ENCODE data around the gene PACRGL.
A peak's percentile ranks its signal among the peaks of the same experiment; 100 is the strongest.
"Not testable (repeated sequence)": the region's sequence is repeated elsewhere in the genome, so short reads cannot be mapped to it uniquely, and the experiment has no call there.

The PACRGL gene

GRCh38 chr4:20711335-20711734, 11.1 kb downstream of the PACRGL start:
- intact Hi-C loops (cut with DNase I): no loop called here
- no peak for DNase-seq

DNA sequence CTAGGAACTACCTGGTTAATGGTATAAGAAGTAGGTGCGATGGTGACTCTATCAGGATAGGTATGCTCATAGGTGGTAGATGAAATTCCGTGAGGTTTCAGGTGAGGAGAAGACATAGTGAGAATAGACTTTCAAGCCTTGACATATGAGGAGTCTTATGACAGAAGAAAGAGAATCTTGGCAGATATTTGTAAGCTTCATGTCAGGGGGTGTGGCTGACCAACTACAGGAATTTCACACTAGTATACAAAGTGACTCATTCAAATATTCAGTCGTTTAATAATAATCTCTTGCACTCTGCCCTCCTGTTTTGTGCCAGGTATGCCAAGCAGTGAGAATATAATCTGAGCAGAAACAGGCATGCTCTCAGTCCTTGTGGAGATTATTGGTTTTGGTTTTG, 22.8 kb downstream of the PACRGL start:
- intact Hi-C loops (cut with DNase I): no loop called here

GRCh38 chr4:20723463-20723862, 23.2 kb downstream of the PACRGL start:
- no peak for DNase-seq

More for the DNA sequence above, 22.8 kb downstream of the PACRGL start:
- no peak for DNase-seq

GRCh38 chr4:20724915-20725314, 24.7 kb downstream of the PACRGL start:
- DNase-seq: no peak
- intact Hi-C loops (cut with DNase I): no loop called here

More at GRCh38 chr4:20723463-20723862, 23.2 kb downstream of the PACRGL start:
- intact Hi-C loops (cut with DNase I): no loop called here

DNA sequence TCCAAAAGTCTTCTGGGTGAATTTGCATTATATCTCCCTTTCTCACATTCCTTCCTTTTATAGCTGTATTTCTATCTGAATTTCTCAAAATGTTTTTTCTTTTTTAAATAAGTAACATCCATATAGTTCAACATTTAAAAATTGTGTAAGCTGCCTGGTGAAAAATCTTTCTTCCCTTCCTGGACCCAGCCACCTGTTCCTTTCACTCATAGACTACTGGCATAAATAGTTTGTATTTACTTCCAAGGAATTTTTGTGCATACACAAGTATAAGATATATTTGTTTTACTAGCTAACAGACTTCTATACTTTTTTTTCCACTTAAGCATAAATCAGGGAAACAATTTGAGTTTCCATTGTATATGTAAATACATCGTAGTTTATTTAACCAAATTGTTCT, 35.7 kb downstream of the PACRGL start:
- no peak for DNase-seq
- intact Hi-C loops (cut with DNase I): no loop called here

DNA sequence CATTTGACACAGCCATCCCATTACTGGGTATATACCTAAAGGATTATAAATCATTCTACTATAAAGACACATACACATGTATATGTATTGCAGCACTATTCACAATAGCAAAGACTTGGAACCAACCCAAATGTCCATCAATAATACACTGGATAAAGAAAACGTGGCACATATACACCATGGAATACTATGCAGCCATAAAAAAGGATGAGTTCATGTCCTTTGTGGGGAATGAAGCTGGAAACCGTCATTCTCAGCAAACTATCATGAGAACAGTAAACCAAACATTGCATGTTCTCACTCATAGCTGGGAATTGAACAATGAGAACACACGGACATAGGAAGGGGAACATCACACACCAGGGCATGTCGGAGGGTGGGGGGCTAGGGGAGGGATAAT, 45.7 kb downstream of the PACRGL start:
- DNase-seq; intact Hi-C loops (cut with DNase I): not testable (repeated sequence)

DNA sequence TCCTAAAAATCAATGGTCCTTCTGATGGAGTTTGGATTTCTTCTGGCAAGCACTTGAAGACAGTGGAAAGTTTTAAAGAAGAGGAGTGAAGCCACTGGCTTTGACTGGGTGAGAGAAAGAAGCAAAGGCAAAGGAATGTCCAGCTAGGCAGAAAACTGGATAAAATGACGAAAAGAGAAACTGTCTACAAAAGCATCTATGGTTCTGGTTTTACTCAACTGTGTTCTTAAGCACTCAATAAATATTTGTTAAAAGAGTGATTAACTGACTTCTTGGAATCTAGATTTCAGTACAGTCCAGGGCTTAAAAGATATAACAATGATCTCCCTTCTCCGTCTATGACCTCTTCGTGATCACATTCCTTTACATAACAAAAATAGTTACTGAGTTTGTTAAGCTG, 52.4 kb downstream of the PACRGL start:
- intact Hi-C loops (cut with DNase I): no loop called here

DNA sequence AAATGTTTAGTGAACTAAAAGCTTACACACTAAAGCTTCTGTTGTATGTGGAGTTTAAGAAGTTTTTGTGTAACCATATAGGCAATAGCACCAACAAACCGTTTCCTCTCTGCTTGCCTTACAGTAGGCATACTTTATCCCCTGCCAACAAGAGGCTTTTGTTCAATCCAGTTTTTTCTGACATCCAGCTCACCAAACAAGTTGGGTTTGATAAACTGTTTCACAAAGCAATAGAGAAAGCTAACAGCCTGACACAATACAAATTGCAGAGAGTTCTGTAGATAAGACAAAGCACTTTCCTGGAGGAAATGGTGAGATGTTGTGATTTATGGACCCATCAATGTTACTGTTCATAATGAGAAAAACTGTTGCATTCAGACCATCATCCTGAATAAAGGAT, 53.8 kb downstream of the PACRGL start:
- no peak for DNase-seq
- intact Hi-C loops (cut with DNase I): no loop called here

More for the DNA sequence above, 52.4 kb downstream of the PACRGL start:
- no peak for DNase-seq

GRCh38 chr4:20760053-20760452, 59.8 kb downstream of the PACRGL start:
- intact Hi-C loops (cut with DNase I): no loop called here
- no peak for DNase-seq

DNA sequence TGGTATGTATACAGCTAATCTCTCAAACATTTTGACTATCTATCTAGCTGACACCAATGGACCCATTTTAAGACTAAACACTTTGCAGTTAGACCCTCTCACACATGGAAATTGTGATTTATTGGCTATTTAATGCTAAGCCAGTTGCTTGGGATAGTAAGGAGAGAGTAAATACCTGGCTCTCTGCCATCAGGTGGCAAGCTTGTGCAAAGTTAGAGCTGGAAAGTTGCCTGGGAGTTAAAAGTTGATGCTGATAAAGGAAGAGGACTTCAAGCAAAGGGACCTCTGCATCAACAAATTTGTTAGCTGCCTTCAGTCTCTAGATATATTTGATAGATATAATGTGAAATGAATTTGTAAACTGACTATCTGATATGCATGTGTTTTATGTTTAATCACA, 61.1 kb downstream of the PACRGL start:
- DNase-seq: no peak
- intact Hi-C loops (cut with DNase I): no loop called here

DNA sequence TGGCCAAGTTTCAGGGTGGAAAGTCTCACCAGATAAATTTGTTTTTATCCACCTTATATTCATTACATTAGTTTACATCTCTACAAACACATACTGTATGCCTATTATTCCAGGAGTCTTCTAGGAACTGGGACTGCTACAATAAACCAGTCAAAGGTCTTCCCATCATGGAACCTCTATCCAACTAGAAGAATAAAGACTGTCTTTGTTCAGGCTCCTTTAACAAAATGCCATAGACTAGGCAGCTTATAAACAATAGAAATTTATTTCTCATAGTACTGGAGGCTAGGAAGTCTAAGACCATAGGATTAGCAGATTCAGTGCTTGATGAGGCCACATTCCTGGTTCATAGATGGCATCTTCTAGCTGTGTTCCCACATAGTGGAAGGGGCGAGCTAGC, 61.6 kb downstream of the PACRGL start:
- DNase-seq: no peak
- intact Hi-C loops (cut with DNase I): no loop called here

DNA sequence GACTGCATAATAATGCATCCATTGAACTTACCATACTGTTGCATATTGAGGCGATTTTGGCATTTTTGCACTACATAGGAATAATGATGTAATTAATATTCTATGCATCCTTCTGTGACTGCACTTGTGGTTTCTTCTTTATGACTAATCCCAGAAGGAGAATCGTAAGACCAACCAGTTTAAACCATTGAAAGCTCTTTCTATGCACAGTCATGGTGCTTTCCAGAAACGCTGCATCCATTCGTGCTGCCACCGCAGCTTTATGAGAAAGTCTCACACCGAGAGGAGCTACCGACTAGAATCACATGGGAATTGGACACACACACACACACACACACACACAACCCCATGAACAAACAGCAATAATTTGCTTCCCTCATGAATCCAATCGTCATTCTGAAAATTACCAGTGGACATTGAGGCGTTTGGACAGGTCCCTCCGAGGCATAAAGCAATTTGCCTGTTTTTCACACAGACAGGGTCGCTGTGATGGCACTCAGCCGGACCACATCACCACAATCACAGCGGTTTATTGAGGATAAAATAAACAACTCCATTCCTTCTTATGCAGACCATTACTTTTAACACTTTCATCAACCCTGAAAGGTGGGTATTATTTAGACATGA, 64.2 kb downstream of the PACRGL start:
- DNase-seq: no peak
- intact Hi-C loops (cut with DNase I): no loop called here

DNA sequence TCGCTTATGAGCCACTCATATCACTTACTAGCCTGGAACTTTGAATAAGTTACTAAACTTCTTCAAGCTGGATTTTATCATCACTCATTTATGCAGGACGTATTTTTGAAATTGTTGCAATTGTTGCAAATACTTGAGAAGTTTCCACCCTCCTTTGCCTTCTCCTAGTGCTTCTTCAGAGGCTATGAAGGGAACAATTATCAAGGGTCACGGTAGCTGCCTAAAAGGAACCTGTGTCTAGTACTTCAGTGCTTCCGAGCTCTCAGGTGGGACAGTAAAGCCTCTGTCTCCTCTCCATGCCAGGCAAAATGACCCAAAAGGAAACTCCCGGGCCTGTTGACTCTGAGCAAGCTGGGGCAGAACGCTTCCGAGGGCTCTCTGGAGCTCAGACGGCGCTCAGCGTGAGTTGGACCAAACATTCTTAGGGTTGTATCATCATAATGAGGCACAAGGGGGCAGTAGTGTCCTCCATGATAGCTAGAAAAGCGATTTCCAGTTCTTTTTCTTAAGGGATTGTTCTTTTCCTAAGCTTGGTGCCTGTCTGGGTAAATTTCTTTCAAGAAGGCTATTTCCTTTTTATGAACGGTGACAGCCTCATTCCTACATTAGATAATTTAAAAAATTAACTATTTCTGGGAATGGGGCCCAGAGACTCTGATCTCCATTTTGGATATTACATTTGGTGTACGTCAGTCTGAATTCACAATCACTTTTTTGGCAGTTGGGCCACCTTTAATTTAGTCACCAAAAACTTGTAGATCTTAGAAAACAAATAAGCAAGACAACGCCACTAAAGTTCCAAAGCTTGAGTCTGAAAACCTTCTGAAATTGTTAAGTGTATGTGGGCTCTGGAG, 73.1 kb downstream of the PACRGL start:
- peak in 8 of 10 donors; percentile 13 to 85 (median 44) for DNase-seq
- intact Hi-C loops (cut with DNase I): loop anchor here (2.0 to 10.0 kb wide), 2 partner anchors 351 to 695 kb away; no protein-coding TSS in a partner anchor

DNA sequence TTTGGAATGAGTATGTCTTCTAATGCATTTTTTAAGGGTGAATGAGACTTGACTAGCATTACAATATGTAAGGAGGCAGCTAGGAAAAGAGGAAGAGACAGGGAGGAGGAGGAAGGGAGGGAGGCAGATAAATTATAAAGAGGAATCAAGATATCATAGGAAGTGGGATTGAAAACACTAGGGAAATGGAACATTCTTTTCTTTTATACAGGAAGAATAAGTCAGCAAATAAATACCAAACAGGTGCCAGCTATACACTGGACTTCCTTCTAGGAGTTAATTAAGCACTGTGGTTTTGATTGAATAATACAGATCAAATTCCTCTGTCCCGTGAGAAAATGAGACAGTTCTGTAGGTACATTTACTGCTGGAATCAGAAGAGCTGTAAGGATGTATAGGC, 78.6 kb downstream of the PACRGL start:
- no peak for DNase-seq
- intact Hi-C loops (cut with DNase I): loop anchor here (10.0 kb wide), 1 partner anchor 346 kb away; no protein-coding TSS in a partner anchor

DNA sequence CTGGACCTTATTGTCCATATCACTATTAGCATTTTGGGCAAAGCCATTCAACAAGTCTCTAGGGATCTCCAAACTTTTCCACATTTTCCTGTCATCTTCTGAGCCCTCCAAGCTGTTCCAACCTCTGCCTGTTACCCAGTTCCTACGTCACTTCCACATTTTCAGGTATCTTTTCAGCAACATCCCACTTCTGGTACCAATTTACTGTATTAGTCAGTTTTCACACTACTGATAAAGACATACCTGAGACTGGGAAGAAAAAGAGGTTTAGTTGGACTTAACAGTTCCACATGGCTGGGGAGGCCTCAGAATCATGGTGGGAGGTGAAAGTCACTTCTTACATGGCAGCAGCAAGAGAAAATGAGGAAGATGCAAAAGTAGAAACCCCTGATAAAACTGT, 82.9 kb downstream of the PACRGL start:
- intact Hi-C loops (cut with DNase I): not testable (repeated sequence)

GRCh38 chr4:20787940-20788665, 87.8 kb downstream of the PACRGL start:
- no peak for DNase-seq
- intact Hi-C loops (cut with DNase I): no loop called here

More for the DNA sequence above, 82.9 kb downstream of the PACRGL start:
- DNase-seq: not testable (repeated sequence)

Data from posterior cingulate gyrus (tissue), 11 donors.